GM12874 (cell line): ENCODE data around the gene XPO1.

Source experiments
- TF ChIP-seq, protein P1 (sequence below): IDR thresholded peaks from 2 replicates; pipeline ENCODE4 v1.5.1; 2011; ENCODE audit warnings: low read depth, mild to moderate bottlenecking, control low read depth, low read length, moderate library complexity; ENCODE audit not compliant: insufficient read depth

The XPO1 gene

DNA sequence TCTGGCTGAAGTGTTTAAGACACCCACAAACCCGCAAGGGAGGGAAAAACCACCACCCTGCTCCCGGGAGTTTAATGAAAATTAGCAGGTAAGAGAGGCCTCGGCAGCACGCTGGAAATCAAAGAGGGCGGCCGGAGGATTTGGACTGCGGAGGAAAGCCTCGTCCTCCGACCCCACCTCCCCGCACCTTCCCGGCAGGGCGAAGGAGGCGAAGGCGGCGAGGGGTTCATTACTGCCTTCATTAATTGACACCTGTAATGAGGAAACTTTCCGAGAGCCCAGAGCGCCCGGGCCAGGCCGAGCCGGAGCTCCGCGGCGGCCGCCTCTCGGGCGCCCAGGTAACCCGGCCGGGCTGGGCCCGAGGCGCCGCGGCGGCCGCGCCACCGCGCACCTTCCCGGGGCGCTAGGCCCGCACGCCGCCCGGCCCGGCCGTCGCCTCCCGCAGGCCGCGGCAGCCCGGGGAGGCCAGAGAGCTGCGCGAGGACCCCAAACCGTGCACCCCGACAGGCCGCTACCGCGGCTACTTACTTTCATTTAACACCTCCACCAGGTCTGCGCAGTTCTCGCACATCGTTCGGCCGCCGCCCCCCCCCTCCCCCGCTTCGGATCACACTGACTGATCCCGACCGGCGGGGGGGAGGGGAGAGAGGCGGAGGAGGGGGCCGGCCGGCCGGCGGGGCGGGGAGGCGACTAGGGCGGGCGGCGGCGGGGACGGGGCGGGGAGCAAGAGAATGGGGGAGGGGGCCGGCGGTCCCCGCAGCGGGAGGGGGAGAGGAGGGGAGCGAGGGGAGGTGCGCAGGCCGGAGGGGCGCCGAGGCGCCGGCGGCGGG lies 67.8 kb downstream of the XPO1 start:
- TF ChIP-seq, protein P1, sequence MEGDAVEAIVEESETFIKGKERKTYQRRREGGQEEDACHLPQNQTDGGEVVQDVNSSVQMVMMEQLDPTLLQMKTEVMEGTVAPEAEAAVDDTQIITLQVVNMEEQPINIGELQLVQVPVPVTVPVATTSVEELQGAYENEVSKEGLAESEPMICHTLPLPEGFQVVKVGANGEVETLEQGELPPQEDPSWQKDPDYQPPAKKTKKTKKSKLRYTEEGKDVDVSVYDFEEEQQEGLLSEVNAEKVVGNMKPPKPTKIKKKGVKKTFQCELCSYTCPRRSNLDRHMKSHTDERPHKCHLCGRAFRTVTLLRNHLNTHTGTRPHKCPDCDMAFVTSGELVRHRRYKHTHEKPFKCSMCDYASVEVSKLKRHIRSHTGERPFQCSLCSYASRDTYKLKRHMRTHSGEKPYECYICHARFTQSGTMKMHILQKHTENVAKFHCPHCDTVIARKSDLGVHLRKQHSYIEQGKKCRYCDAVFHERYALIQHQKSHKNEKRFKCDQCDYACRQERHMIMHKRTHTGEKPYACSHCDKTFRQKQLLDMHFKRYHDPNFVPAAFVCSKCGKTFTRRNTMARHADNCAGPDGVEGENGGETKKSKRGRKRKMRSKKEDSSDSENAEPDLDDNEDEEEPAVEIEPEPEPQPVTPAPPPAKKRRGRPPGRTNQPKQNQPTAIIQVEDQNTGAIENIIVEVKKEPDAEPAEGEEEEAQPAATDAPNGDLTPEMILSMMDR: no peak

DNA sequence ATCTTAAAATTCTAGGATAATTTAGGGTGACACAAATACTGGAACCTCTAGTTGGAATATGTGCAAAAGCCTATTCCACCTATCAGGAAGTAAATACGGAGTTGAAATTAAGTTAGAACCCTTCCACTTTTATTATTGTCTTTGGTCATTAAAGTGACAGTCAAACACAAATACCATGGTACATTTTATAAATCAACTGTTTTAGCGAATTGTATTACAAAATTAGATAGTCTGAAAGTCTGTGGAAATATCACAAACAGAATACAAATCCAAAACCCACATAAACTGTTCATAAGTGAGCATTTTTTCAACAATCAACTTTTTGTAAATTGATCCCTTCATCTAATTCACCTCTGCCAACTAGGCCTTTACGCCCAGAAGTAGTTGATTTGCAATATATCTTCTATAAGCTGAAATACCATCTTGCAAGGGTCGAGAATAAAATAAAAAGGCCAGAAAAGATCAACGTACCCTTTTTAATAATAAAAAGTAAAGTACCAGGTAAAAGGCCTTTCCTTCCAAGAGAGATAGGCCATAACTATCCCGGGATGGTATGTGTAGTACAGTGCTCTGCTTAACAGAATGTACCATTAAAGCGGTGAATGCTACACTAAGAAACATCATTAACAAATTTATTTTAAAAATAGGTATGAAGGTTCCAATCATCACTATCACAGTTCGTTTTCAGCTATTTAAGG lies 68.6 kb downstream of the XPO1 start:
- TF ChIP-seq, protein P1: no peak

DNA sequence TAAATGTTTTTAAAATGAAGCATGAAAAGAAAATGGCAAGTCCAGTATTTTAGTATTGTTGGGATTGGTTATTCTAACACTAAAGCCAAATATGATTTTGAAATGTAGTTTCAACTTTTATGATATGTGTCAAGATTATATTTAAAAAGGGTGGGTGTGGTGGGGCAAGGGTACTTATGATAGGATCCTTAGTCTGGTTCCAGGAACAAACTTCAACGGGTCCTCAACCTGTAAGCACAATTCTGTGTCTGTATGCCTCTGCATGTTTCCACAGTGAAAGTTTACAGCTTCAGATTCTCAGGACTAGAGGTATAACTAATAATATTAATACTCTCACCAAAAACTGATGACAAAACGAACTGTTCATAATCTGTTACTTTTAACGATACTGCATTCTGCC lies 73.1 kb downstream of the XPO1 start:
- TF ChIP-seq, protein P1: no peak

DNA sequence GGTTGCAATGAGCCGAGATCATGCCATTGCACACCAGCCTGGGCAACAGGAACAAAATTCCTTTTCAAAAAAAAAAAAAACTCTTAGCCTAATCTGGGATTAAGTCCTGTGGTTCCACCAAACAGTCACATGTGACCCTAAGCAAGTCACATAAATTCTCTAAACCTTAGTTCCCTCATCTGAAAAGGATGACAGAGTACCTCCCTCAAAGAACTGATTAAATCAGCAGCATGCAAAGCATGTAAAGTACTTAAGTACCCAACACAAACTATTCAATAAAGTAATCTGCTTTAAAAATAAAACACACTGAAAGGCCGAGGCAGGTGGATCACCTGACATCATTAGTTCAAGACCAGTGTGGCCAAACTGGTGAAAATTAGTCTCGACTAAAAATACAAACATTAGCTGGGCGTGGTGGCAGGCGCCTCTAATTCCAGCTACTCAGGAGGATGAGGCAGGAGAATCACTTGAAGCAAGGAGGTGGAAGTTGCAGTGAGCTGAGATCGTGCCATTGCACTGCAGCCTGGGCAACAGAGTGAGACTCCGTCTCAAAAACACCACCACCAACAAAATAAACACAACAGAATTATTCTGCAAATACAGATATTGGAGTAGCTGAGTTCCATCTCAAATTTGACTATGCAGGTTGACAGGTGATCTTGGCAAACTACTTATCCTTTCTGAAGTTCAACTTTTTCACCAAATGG lies 74.2 kb downstream of the XPO1 start:
- TF ChIP-seq, protein P1: no peak

DNA sequence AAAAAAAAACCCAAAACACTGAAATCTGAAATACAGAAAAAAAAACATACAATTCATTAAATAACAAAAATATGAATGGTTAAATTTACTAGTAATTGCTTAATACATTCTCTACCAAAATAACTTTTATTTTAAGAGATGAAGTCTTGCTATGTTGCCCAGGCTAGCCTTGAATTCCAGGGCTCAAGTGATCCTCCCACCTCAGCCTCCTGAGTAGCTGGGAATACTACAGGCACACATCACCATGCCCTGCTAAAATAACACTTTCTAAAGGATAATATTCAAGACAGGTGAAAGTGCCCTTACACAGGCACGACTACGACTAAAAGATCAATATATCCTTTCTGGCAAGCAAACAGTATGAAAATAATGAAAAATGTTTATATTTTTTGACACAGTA lies 76.8 kb downstream of the XPO1 start:
- TF ChIP-seq, protein P1: no peak

DNA sequence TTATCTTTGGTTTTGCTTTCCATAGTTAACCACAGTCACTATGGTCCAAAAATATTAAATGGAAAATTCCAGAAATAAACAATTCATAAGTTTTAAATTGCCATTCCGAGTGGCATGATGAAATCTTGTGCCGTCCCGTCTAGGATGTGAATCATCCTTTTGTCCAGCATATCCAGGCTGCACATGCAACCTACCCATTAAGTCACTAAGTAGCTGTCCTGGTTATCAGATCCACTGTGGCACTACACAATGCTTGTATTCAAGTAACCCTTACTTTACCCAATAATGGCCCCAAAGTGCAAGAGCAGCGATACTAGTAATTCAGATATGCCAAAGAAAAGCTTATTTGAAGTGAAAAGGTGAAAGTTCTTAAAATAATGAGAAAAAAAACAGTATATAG lies 78.0 kb downstream of the XPO1 start:
- TF ChIP-seq, protein P1: no peak

DNA sequence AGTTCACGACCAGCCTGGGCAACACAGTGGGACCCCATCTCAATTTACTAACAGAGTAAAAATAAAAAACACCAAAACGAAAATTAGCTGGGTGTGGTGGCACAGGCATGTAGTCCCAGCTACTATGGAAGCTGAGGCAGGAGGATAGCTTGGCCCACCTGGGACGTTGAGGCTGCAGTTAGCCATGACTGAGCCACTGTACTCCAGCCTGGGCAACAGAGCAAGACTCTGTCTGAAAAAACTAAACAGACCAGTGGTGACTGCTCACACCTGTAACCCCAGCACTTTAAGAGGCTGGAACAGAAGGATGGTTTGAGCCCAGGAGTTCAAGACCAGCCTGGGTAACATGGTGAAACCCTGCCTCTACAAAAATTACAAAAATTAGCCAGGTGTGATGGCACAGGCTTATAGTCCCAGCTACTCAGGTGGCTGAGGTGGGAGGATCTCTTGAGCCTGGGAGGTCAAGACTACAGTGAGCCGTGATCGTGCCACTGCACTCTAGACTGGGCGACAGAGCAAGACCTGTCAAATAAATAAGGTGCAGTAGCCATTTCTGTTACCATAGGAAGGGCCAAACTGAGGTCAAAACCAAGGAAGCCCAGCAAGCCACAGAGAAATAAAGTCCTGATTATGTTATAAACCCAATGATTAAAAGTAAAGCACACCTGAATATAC lies 81.3 kb downstream of the XPO1 start:
- TF ChIP-seq, protein P1: no peak
